ENCODE results near the gene SPOCK1. TPM values are rescaled to one million over a fixed set of nuclear protein-coding genes. Genes with fewer than 3 reads are reported as not detected.

The SPOCK1 gene
- total RNA-seq, 2 experiments from 2014 or later, result not detected

- no peak for ATAC-seq (ENCODE audit: low read depth)
- no peak for DNase-seq
- Mint-ChIP-seq H3K9me3 (no peaks in the 10 kb centered on the region), H3K36me3 (no peaks in the 10 kb centered on the region), H3K27ac (no peak overlapping the region), H3K4me3 (no peak overlapping the region), H3K27me3 (no peaks in the 10 kb centered on the region), H3K4me1 (no peaks in the 10 kb centered on the region)
- POLR2A ChIA-PET, result no interaction called here
These were observed 461.3 kb downstream of the SPOCK1 start for GRCh38 chr5:137037848-137038247.

- H3K4me3 Mint-ChIP-seq, result no peak overlapping the region
- ATAC-seq (ENCODE audit: low read depth) (no peak), DNase-seq (no peak)
- H3K4me1 Mint-ChIP-seq, result no peaks in the 10 kb centered on the region
- no peak overlapping the region for H3K27ac Mint-ChIP-seq
- POLR2A ChIA-PET, result no interaction called here
- no peaks in the 10 kb centered on the region for H3K27me3 Mint-ChIP-seq
- no peaks in the 10 kb centered on the region for H3K36me3 Mint-ChIP-seq
- H3K9me3 Mint-ChIP-seq, result peaks cover 1% of the 10 kb centered on the region
These were observed 462.5 kb downstream of the SPOCK1 start for GRCh38 chr5:137036640-137037039.

- Mint-ChIP-seq H3K36me3 (no peaks in the 10 kb centered on the region), H3K4me3 (no peak overlapping the region), H3K27ac (no peak overlapping the region), H3K4me1 (no peaks in the 10 kb centered on the region), H3K27me3 (no peaks in the 10 kb centered on the region), H3K9me3 (peaks cover 1% of the 10 kb centered on the region)
- POLR2A ChIA-PET, result no interaction called here
- DNase-seq (no peak), ATAC-seq (ENCODE audit: low read depth) (no peak)
These were observed 463.6 kb downstream of the SPOCK1 start for GRCh38 chr5:137035480-137035878.

GRCh38 chr5:137034764-137035479, 464.2 kb downstream of the SPOCK1 start:
- Mint-ChIP-seq H3K36me3 (no peaks in the 10 kb centered on the region), H3K4me1 (no peaks in the 10 kb centered on the region), H3K9me3 (peaks cover 1% of the 10 kb centered on the region), H3K27me3 (no peaks in the 10 kb centered on the region), H3K27ac (no peak overlapping the region), H3K4me3 (no peak overlapping the region)
- ATAC-seq (ENCODE audit: low read depth) (no peak), DNase-seq (no peak)
- POLR2A ChIA-PET, result no interaction called here

- no peak overlapping the region for H3K27ac Mint-ChIP-seq
- H3K36me3 Mint-ChIP-seq, result no peaks in the 10 kb centered on the region
- H3K27me3 Mint-ChIP-seq, result no peaks in the 10 kb centered on the region
- ATAC-seq (ENCODE audit: low read depth) (no peak), DNase-seq (no peak)
- POLR2A ChIA-PET, result no interaction called here
- H3K4me1 Mint-ChIP-seq, result no peaks in the 10 kb centered on the region
- H3K9me3 Mint-ChIP-seq, result peaks cover 1% of the 10 kb centered on the region
- H3K4me3 Mint-ChIP-seq, result no peak overlapping the region
These were observed 464.9 kb downstream of the SPOCK1 start for GRCh38 chr5:137034213-137034612.

GRCh38 chr5:137032929-137033328, 466.2 kb downstream of the SPOCK1 start:
- no peak for ATAC-seq (ENCODE audit: low read depth)
- POLR2A ChIA-PET, result no interaction called here
- Mint-ChIP-seq H3K27ac (no peak overlapping the region), H3K36me3 (no peaks in the 10 kb centered on the region), H3K9me3 (peaks cover 1% of the 10 kb centered on the region), H3K4me3 (no peak overlapping the region), H3K27me3 (no peaks in the 10 kb centered on the region), H3K4me1 (no peaks in the 10 kb centered on the region)
- DNase-seq, result no peak

GRCh38 chr5:137027758-137028157, 471.4 kb downstream of the SPOCK1 start:
- DNase-seq (no peak), ATAC-seq (ENCODE audit: low read depth) (no peak)
- Mint-ChIP-seq H3K4me3 (no peak overlapping the region), H3K4me1 (no peaks in the 10 kb centered on the region), H3K9me3 (peaks cover 1% of the 10 kb centered on the region), H3K27me3 (no peaks in the 10 kb centered on the region), H3K36me3 (no peaks in the 10 kb centered on the region), H3K27ac (no peak overlapping the region)
- POLR2A ChIA-PET, result no interaction called here

- no peak for ATAC-seq (ENCODE audit: low read depth)
- Mint-ChIP-seq H3K27ac (no peak overlapping the region), H3K4me3 (no peak overlapping the region), H3K9me3 (no peaks in the 10 kb centered on the region), H3K36me3 (no peaks in the 10 kb centered on the region), H3K27me3 (no peaks in the 10 kb centered on the region), H3K4me1 (no peaks in the 10 kb centered on the region)
- no peak for DNase-seq
- POLR2A ChIA-PET, result no interaction called here
These were observed 472.8 kb downstream of the SPOCK1 start for GRCh38 chr5:137026296-137026695.

- DNase-seq, result no peak
- Mint-ChIP-seq H3K9me3 (no peaks in the 10 kb centered on the region), H3K4me3 (no peak overlapping the region), H3K27me3 (peaks cover 1% of the 10 kb centered on the region), H3K4me1 (no peaks in the 10 kb centered on the region), H3K27ac (no peak overlapping the region), H3K36me3 (no peaks in the 10 kb centered on the region)
- ATAC-seq (ENCODE audit: low read depth), result no peak
- POLR2A ChIA-PET, result no interaction called here
These were observed 475.1 kb downstream of the SPOCK1 start for GRCh38 chr5:137024044-137024443.

- Mint-ChIP-seq H3K27ac (no peak overlapping the region), H3K36me3 (no peaks in the 10 kb centered on the region), H3K4me1 (no peaks in the 10 kb centered on the region), H3K27me3 (peaks cover 1% of the 10 kb centered on the region), H3K9me3 (no peaks in the 10 kb centered on the region), H3K4me3 (no peak overlapping the region)
- POLR2A ChIA-PET, result no interaction called here
- ATAC-seq (ENCODE audit: low read depth), result no peak
- no peak for DNase-seq
These were observed 475.8 kb downstream of the SPOCK1 start for GRCh38 chr5:137023371-137023770.

- H3K36me3 Mint-ChIP-seq, result no peaks in the 10 kb centered on the region
- H3K4me1 Mint-ChIP-seq, result no peaks in the 10 kb centered on the region
- ATAC-seq (ENCODE audit: low read depth) (no peak), DNase-seq (no peak)
- H3K27me3 Mint-ChIP-seq, result peaks cover 1% of the 10 kb centered on the region
- H3K27ac Mint-ChIP-seq, result no peak overlapping the region
- no peak overlapping the region for H3K4me3 Mint-ChIP-seq
- POLR2A ChIA-PET, result no interaction called here
- H3K9me3 Mint-ChIP-seq, result no peaks in the 10 kb centered on the region
These were observed 476.4 kb downstream of the SPOCK1 start for GRCh38 chr5:137022725-137023124.

- Mint-ChIP-seq H3K27ac (no peak overlapping the region), H3K4me1 (no peaks in the 10 kb centered on the region), H3K9me3 (no peaks in the 10 kb centered on the region), H3K4me3 (no peak overlapping the region), H3K27me3 (peaks cover 1% of the 10 kb centered on the region), H3K36me3 (no peaks in the 10 kb centered on the region)
- ATAC-seq (ENCODE audit: low read depth) (no peak), DNase-seq (no peak)
- POLR2A ChIA-PET, result no interaction called here
These were observed 477.1 kb downstream of the SPOCK1 start for GRCh38 chr5:137022043-137022442.

GRCh38 chr5:137019229-137019628, 479.9 kb downstream of the SPOCK1 start:
- Mint-ChIP-seq H3K9me3 (no peaks in the 10 kb centered on the region), H3K27me3 (peaks cover 1% of the 10 kb centered on the region), H3K4me1 (no peaks in the 10 kb centered on the region), H3K4me3 (no peak overlapping the region), H3K27ac (no peak overlapping the region), H3K36me3 (no peaks in the 10 kb centered on the region)
- ATAC-seq (ENCODE audit: low read depth) (no peak), DNase-seq (no peak)
- POLR2A ChIA-PET, result no interaction called here

GRCh38 chr5:137016783-137017324, 482.3 kb downstream of the SPOCK1 start:
- no peaks in the 10 kb centered on the region for H3K9me3 Mint-ChIP-seq
- DNase-seq, result no peak
- no peaks in the 10 kb centered on the region for H3K4me1 Mint-ChIP-seq
- POLR2A ChIA-PET, result interaction anchor here (0.5 kb wide), 1 partner anchor 1282 kb away, joined by 5 read pairs; no protein-coding TSS in a partner anchor
- no peak overlapping the region for H3K27ac Mint-ChIP-seq
- H3K36me3 Mint-ChIP-seq, result no peaks in the 10 kb centered on the region
- H3K4me3 Mint-ChIP-seq, result no peak overlapping the region
- H3K27me3 Mint-ChIP-seq, result peaks cover 1% of the 10 kb centered on the region
- no peak for ATAC-seq (ENCODE audit: low read depth)
